ENCODE measurements around the gene TIMM8A. TPM values are rescaled to one million over a fixed set of nuclear protein-coding genes. Genes with fewer than 3 reads are reported as not detected.

The TIMM8A gene
- total RNA-seq (5.8 TPM), polyA plus RNA-seq (10 to 100 TPM in 1 of 4 donors, 1 to 10 TPM in 3; 5.9 to 11.3 (median 8.9) TPM)

- Mint-ChIP-seq H3K27me3 (no peaks in the 10 kb centered on the region), H3K9me3 (no peaks in the 10 kb centered on the region), H3K27ac (peak within 1 kb of the TSS; percentile 84 to 91 (median 89)), H3K4me1 (peaks cover 0 to 13% (median 10%) of the 10 kb centered on the region in 4 donors), H3K36me3 (peaks cover 4% of the 10 kb centered on the region), H3K4me3 (peak within 1 kb of the TSS; percentile 90 to 95 (median 92))
- DNase-seq (peak; percentile 70 to 85 (median 77)), ATAC-seq (ENCODE audit: low read depth in 2 of 2) (peak; percentile 99)
- H3K9me3 ChIP-seq (ENCODE audit: control insufficient read depth in 2 of 2, low read length in 2 of 2) = no peaks in the 10 kb centered on the region
- no peaks in the 10 kb centered on the region for H3K36me3 ChIP-seq (ENCODE audit: control insufficient read depth, insufficient read depth, low read length)
- H3K27me3 ChIP-seq (ENCODE audit: control insufficient read depth, insufficient read depth, low read length) = no peaks in the 10 kb centered on the region
- peak within 1 kb of the TSS; percentile 79 for H3K27ac ChIP-seq (ENCODE audit: insufficient read depth, low read length, poor library complexity, severe bottlenecking)
- peak within 1 kb of the TSS; percentile 80 for H3K4me3 ChIP-seq (ENCODE audit: low read depth, low read length)
- peaks cover 14% of the 10 kb centered on the region for H3K4me1 ChIP-seq (ENCODE audit: control insufficient read depth, insufficient read depth, low read length, poor library complexity, severe bottlenecking)
Measured at GRCh38 chrX:101348452-101349192, at the start of gene TIMM8A. TSS of gene TIMM8A (minus strand) at chrX:101348742. CDS start at chrX:101348664, 78 bp downstream.

DNA sequence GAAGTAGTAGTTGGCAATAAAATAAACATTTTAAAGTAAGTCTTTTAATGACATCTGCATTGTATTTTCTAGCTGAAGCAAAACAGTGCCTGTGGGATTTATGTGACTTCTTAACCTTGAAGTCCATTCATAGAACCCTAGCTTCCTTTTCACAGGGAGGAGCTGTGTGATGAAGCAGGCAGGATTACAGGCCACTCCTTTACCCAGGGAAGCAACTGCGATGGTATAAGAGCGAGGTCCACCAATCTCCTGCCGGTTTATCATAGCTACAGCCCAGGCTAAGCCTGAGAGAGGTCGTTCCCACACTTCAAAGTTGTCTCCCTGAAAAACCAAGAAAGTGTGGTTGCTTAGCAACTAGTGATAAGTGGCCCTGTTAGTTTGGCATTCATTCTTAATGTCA, 49.2 kb upstream of the TIMM8A start:
- Mint-ChIP-seq H3K4me3 (no peak overlapping the region), H3K4me1 (peaks cover 3 to 16% (median 5%) of the 10 kb centered on the region in 4 donors), H3K27me3 (no peaks in the 10 kb centered on the region), H3K36me3 (no peaks in the 10 kb centered on the region), H3K9me3 (peaks cover 0 to 1% (median 0%) of the 10 kb centered on the region in 7 donors), H3K27ac (no peak overlapping the region)
- H3K4me3 ChIP-seq (ENCODE audit: low read depth, low read length) = no peak overlapping the region
- ATAC-seq (ENCODE audit: low read depth in 2 of 2) (no peak), DNase-seq (no peak)
- H3K4me1 ChIP-seq (ENCODE audit: control insufficient read depth, insufficient read depth, low read length, poor library complexity, severe bottlenecking) = no peaks in the 10 kb centered on the region
- no peaks in the 10 kb centered on the region for H3K9me3 ChIP-seq (ENCODE audit: control insufficient read depth in 2 of 2, low read length in 2 of 2)
- H3K27ac ChIP-seq (ENCODE audit: insufficient read depth, low read length, poor library complexity, severe bottlenecking) = no peak overlapping the region
- H3K36me3 ChIP-seq (ENCODE audit: control insufficient read depth, insufficient read depth, low read length) = peaks cover 6% of the 10 kb centered on the region
- H3K27me3 ChIP-seq (ENCODE audit: control insufficient read depth, insufficient read depth, low read length) = no peaks in the 10 kb centered on the region

DNA sequence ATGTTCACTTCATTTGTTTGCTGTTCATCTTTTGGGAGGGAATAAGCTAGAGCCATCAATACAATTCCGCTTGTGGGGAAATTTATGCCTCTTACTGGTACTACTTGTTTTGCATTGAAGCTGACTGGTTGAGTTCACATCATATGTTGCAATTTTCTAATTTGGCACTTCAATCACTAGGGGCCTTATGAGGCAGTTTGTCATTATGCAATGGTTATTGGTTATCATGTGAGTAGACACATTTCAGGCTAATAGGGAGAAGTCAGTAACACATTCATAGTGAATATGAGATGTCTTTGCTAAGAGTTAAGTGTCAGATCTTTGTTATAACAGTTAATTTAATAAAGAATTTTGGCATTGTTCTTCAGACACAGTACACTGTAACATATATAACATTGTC, 47.2 kb upstream of the TIMM8A start:
- Histone ChIP-seq H3K36me3 (ENCODE audit: control insufficient read depth, insufficient read depth, low read length) (peaks cover 6% of the 10 kb centered on the region), H3K27ac (ENCODE audit: insufficient read depth, low read length, poor library complexity, severe bottlenecking) (no peak overlapping the region), H3K4me1 (ENCODE audit: control insufficient read depth, insufficient read depth, low read length, poor library complexity, severe bottlenecking) (peaks cover 6% of the 10 kb centered on the region), H3K4me3 (ENCODE audit: low read depth, low read length) (no peak overlapping the region), H3K27me3 (ENCODE audit: control insufficient read depth, insufficient read depth, low read length) (no peaks in the 10 kb centered on the region), H3K9me3 (ENCODE audit: control insufficient read depth in 2 of 2, low read length in 2 of 2) (no peaks in the 10 kb centered on the region)
- peaks cover 4 to 27% (median 15%) of the 10 kb centered on the region in 4 donors for H3K4me1 Mint-ChIP-seq
- H3K9me3 Mint-ChIP-seq = peaks cover 0 to 1% (median 0%) of the 10 kb centered on the region in 7 donors
- no peak for ATAC-seq (ENCODE audit: low read depth in 2 of 2)
- H3K27ac Mint-ChIP-seq = no peak overlapping the region
- H3K36me3 Mint-ChIP-seq = no peaks in the 10 kb centered on the region
- no peaks in the 10 kb centered on the region for H3K27me3 Mint-ChIP-seq
- no peak for DNase-seq
- no peak overlapping the region for H3K4me3 Mint-ChIP-seq

GRCh38 chrX:101394372-101394771, 45.8 kb upstream of the TIMM8A start:
- Mint-ChIP-seq H3K27ac (no peak overlapping the region), H3K36me3 (no peaks in the 10 kb centered on the region), H3K4me1 (peaks cover 0 to 32% (median 16%) of the 10 kb centered on the region in 4 donors), H3K4me3 (no peak overlapping the region), H3K27me3 (no peaks in the 10 kb centered on the region), H3K9me3 (no peaks in the 10 kb centered on the region)
- DNase-seq (no peak), ATAC-seq (ENCODE audit: low read depth in 2 of 2) (no peak)
- peaks cover 6% of the 10 kb centered on the region for H3K4me1 ChIP-seq (ENCODE audit: control insufficient read depth, insufficient read depth, low read length, poor library complexity, severe bottlenecking)
- no peaks in the 10 kb centered on the region for H3K27me3 ChIP-seq (ENCODE audit: control insufficient read depth, insufficient read depth, low read length)
- H3K9me3 ChIP-seq (ENCODE audit: control insufficient read depth in 2 of 2, low read length in 2 of 2) = no peaks in the 10 kb centered on the region
- H3K27ac ChIP-seq (ENCODE audit: insufficient read depth, low read length, poor library complexity, severe bottlenecking) = no peak overlapping the region
- peaks cover 6% of the 10 kb centered on the region for H3K36me3 ChIP-seq (ENCODE audit: control insufficient read depth, insufficient read depth, low read length)
- H3K4me3 ChIP-seq (ENCODE audit: low read depth, low read length) = no peak overlapping the region

GRCh38 chrX:101393530-101394305, 45.2 kb upstream of the TIMM8A start:
- no peak for DNase-seq
- Histone ChIP-seq H3K27me3 (ENCODE audit: control insufficient read depth, insufficient read depth, low read length) (no peaks in the 10 kb centered on the region), H3K4me3 (ENCODE audit: low read depth, low read length) (no peak overlapping the region), H3K36me3 (ENCODE audit: control insufficient read depth, insufficient read depth, low read length) (peaks cover 6% of the 10 kb centered on the region), H3K27ac (ENCODE audit: insufficient read depth, low read length, poor library complexity, severe bottlenecking) (peak overlapping the region; percentile 33), H3K4me1 (ENCODE audit: control insufficient read depth, insufficient read depth, low read length, poor library complexity, severe bottlenecking) (peaks cover 6% of the 10 kb centered on the region), H3K9me3 (ENCODE audit: control insufficient read depth in 2 of 2, low read length in 2 of 2) (no peaks in the 10 kb centered on the region)
- H3K27me3 Mint-ChIP-seq = no peaks in the 10 kb centered on the region
- no peaks in the 10 kb centered on the region for H3K9me3 Mint-ChIP-seq
- H3K4me1 Mint-ChIP-seq = peaks cover 0 to 32% (median 16%) of the 10 kb centered on the region in 4 donors
- H3K4me3 Mint-ChIP-seq = no peak overlapping the region
- H3K36me3 Mint-ChIP-seq = no peaks in the 10 kb centered on the region
- ATAC-seq (ENCODE audit: low read depth in 2 of 2) = no peak
- peak overlapping the region in 2 of 3 donors; percentile 51 to 65 for H3K27ac Mint-ChIP-seq

- Mint-ChIP-seq H3K36me3 (no peaks in the 10 kb centered on the region), H3K27me3 (no peaks in the 10 kb centered on the region), H3K4me3 (peak overlapping the region; percentile 90 to 99 (median 92)), H3K4me1 (peaks cover 0 to 32% (median 16%) of the 10 kb centered on the region in 4 donors), H3K27ac (peak overlapping the region; percentile 93 to 97 (median 95)), H3K9me3 (no peaks in the 10 kb centered on the region)
- H3K4me1 ChIP-seq (ENCODE audit: control insufficient read depth, insufficient read depth, low read length, poor library complexity, severe bottlenecking) = peaks cover 6% of the 10 kb centered on the region
- peak overlapping the region; percentile 75 for H3K4me3 ChIP-seq (ENCODE audit: low read depth, low read length)
- no peaks in the 10 kb centered on the region for H3K27me3 ChIP-seq (ENCODE audit: control insufficient read depth, insufficient read depth, low read length)
- H3K27ac ChIP-seq (ENCODE audit: insufficient read depth, low read length, poor library complexity, severe bottlenecking) = peak overlapping the region; percentile 80
- DNase-seq (no peak), ATAC-seq (ENCODE audit: low read depth in 2 of 2) (no peak)
- no peaks in the 10 kb centered on the region for H3K9me3 ChIP-seq (ENCODE audit: control insufficient read depth in 2 of 2, low read length in 2 of 2)
- peaks cover 6% of the 10 kb centered on the region for H3K36me3 ChIP-seq (ENCODE audit: control insufficient read depth, insufficient read depth, low read length)
Measured at GRCh38 chrX:101391831-101392230, 43.3 kb upstream of the TIMM8A start.

- Histone ChIP-seq H3K27me3 (ENCODE audit: control insufficient read depth, insufficient read depth, low read length) (no peaks in the 10 kb centered on the region), H3K9me3 (ENCODE audit: control insufficient read depth in 2 of 2, low read length in 2 of 2) (no peaks in the 10 kb centered on the region), H3K36me3 (ENCODE audit: control insufficient read depth, insufficient read depth, low read length) (peaks cover 6% of the 10 kb centered on the region), H3K4me3 (ENCODE audit: low read depth, low read length) (peak within 1 kb of the TSS; percentile 75), H3K27ac (ENCODE audit: insufficient read depth, low read length, poor library complexity, severe bottlenecking) (peak within 1 kb of the TSS; percentile 80), H3K4me1 (ENCODE audit: control insufficient read depth, insufficient read depth, low read length, poor library complexity, severe bottlenecking) (peaks cover 6% of the 10 kb centered on the region)
- H3K4me3 Mint-ChIP-seq = peak within 1 kb of the TSS; percentile 90 to 99 (median 92)
- peak; percentile 62 to 90 (median 70) for DNase-seq
- peaks cover 0 to 32% (median 16%) of the 10 kb centered on the region in 4 donors for H3K4me1 Mint-ChIP-seq
- peak; percentile 90 to 92 for ATAC-seq (ENCODE audit: low read depth in 2 of 2)
- no peaks in the 10 kb centered on the region for H3K36me3 Mint-ChIP-seq
- H3K27me3 Mint-ChIP-seq = no peaks in the 10 kb centered on the region
- H3K9me3 Mint-ChIP-seq = no peaks in the 10 kb centered on the region
- peak within 1 kb of the TSS; percentile 93 to 97 (median 95) for H3K27ac Mint-ChIP-seq
Measured at GRCh38 chrX:101390664-101391525, 42.4 kb upstream of the TIMM8A start, which contains the start of gene RPL36A. TSS of gene RPL36A (plus strand) at chrX:101391011. CDS start at chrX:101391044, 33 bp downstream.

Data from CD4-positive, CD25-positive, alpha-beta regulatory T cell (primary cell).